ENCODE measurements around the gene CAMKK1.

The CAMKK1 gene

DNA sequence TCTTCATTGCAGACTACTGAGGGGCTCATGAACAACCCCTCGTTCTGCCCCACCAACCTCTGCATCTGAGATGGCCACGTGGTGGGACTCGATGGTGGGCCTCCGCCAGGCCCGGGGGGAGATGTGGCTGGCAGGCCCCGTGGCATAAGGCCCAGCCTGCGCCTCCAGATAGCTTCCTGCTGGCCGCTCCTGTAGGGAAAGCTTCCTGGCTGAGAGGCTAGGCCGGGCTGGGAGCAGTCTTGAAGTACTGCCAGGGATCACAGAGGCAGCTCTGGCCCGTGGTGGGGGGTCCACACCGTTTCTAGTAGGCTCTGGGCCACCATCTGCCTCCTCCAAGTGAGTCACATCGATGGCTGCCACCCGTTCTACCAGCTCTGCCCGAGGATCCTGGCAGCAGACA lies 7.6 kb downstream of the CAMKK1 start:
- no peak for DNase-seq (ENCODE audit: low spot score)
- Histone ChIP-seq H3K27me3 (ENCODE audit: insufficient read depth, poor library complexity, severe bottlenecking) (no peaks in the 10 kb centered on the region), H3K27ac (ENCODE audit: poor library complexity, severe bottlenecking) (no peak overlapping the region), H3K9me3 (ENCODE audit: severe bottlenecking) (no peaks in the 10 kb centered on the region), H3K4me3 (ENCODE audit: severe bottlenecking) (no peak overlapping the region), H3K4me1 (ENCODE audit: insufficient read depth, poor library complexity, severe bottlenecking) (peaks cover 25% of the 10 kb centered on the region), H3K36me3 (ENCODE audit: low read depth) (peaks cover 7% of the 10 kb centered on the region)
- TF ChIP-seq, protein P1, sequence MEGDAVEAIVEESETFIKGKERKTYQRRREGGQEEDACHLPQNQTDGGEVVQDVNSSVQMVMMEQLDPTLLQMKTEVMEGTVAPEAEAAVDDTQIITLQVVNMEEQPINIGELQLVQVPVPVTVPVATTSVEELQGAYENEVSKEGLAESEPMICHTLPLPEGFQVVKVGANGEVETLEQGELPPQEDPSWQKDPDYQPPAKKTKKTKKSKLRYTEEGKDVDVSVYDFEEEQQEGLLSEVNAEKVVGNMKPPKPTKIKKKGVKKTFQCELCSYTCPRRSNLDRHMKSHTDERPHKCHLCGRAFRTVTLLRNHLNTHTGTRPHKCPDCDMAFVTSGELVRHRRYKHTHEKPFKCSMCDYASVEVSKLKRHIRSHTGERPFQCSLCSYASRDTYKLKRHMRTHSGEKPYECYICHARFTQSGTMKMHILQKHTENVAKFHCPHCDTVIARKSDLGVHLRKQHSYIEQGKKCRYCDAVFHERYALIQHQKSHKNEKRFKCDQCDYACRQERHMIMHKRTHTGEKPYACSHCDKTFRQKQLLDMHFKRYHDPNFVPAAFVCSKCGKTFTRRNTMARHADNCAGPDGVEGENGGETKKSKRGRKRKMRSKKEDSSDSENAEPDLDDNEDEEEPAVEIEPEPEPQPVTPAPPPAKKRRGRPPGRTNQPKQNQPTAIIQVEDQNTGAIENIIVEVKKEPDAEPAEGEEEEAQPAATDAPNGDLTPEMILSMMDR (IDR thresholded peaks at IDR 0.05; ENCODE audit: poor library complexity, severe bottlenecking), result no peak
- ATAC-seq (ENCODE audit: low read depth), result no peak

DNA sequence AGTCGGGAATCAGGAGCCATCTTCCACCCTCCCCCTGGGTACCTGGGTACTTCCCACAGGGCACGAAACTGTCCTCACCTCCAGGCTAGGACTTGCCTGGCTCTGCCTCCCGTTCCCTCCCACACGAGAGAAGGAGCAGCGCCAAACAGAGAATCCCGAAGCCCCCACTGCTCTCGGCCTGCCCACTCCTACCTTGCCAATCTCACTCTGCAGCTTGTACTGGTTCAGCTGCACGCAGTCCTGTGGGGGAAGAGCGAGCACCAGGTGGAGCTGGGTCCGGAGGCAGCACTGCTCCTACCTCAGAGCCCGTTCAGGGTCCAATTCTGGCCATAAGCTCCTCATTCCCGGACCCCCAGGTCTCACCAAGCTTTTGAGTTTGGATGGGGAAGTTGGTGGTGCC lies 8.7 kb downstream of the CAMKK1 start:
- H3K27me3 ChIP-seq (ENCODE audit: insufficient read depth, poor library complexity, severe bottlenecking), result no peaks in the 10 kb centered on the region
- ATAC-seq (ENCODE audit: low read depth) (no peak), DNase-seq (ENCODE audit: low spot score) (no peak)
- no peak overlapping the region for H3K27ac ChIP-seq (ENCODE audit: poor library complexity, severe bottlenecking)
- H3K9me3 ChIP-seq (ENCODE audit: severe bottlenecking), result no peaks in the 10 kb centered on the region
- TF ChIP-seq, protein P1 (IDR thresholded peaks at IDR 0.05; ENCODE audit: poor library complexity, severe bottlenecking), result no peak
- peaks cover 10% of the 10 kb centered on the region for H3K36me3 ChIP-seq (ENCODE audit: low read depth)
- H3K4me3 ChIP-seq (ENCODE audit: severe bottlenecking), result no peak overlapping the region
- H3K4me1 ChIP-seq (ENCODE audit: insufficient read depth, poor library complexity, severe bottlenecking), result peaks cover 14% of the 10 kb centered on the region

DNA sequence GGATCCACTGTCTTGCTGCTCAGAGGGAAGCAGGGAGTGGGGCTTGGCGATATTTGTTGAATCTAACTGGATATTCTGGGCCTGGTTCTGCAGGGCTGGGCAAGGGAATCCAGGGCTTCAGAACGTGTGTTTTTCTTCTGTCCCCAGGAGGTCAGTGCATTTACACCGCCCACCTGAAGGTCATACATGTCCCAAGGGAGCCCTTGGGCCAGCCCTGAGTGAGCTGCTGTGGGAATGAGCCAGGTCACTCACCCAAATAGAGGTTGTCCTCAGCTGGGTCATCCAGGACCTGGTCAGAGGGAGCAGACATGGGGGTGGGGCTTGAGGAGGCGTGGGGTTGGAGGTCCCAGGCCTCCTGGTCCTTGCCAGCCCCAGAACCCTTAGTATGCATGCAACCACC lies 10.6 kb downstream of the CAMKK1 start:
- Histone ChIP-seq H3K27ac (ENCODE audit: poor library complexity, severe bottlenecking) (no peak overlapping the region), H3K9me3 (ENCODE audit: severe bottlenecking) (no peaks in the 10 kb centered on the region), H3K27me3 (ENCODE audit: insufficient read depth, poor library complexity, severe bottlenecking) (no peaks in the 10 kb centered on the region), H3K4me1 (ENCODE audit: insufficient read depth, poor library complexity, severe bottlenecking) (no peaks in the 10 kb centered on the region), H3K4me3 (ENCODE audit: severe bottlenecking) (no peak overlapping the region), H3K36me3 (ENCODE audit: low read depth) (peaks cover 12% of the 10 kb centered on the region)
- DNase-seq (ENCODE audit: low spot score) (no peak), ATAC-seq (ENCODE audit: low read depth) (no peak)
- TF ChIP-seq, protein P1 (IDR thresholded peaks at IDR 0.05; ENCODE audit: poor library complexity, severe bottlenecking), result no peak

DNA sequence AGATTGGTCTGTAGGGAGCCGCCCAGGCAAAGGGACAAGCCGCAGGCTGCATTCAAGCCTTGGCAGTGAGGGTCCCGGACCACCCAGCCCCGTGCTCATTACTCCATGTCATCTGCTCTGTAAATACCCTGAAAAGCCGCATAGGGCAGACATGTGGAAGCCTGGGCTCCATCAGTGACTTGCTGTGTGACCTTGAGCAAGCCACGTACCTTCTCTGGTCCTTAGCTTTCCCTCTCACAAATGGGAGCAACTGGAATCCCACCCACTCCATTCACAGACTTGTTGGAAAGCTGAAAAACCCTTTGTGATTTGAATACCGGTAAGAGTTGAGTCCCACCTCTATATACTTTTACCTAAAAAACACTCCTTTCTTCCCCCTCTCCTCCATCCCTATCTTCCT lies 11.9 kb downstream of the CAMKK1 start:
- Histone ChIP-seq H3K4me1 (ENCODE audit: insufficient read depth, poor library complexity, severe bottlenecking) (no peaks in the 10 kb centered on the region), H3K4me3 (ENCODE audit: severe bottlenecking) (no peak overlapping the region), H3K27me3 (ENCODE audit: insufficient read depth, poor library complexity, severe bottlenecking) (no peaks in the 10 kb centered on the region), H3K27ac (ENCODE audit: poor library complexity, severe bottlenecking) (no peak overlapping the region), H3K9me3 (ENCODE audit: severe bottlenecking) (no peaks in the 10 kb centered on the region), H3K36me3 (ENCODE audit: low read depth) (peaks cover 15% of the 10 kb centered on the region)
- TF ChIP-seq, protein P1 (IDR thresholded peaks at IDR 0.05; ENCODE audit: poor library complexity, severe bottlenecking), result no peak
- ATAC-seq (ENCODE audit: low read depth) (no peak), DNase-seq (ENCODE audit: low spot score) (no peak)

DNA sequence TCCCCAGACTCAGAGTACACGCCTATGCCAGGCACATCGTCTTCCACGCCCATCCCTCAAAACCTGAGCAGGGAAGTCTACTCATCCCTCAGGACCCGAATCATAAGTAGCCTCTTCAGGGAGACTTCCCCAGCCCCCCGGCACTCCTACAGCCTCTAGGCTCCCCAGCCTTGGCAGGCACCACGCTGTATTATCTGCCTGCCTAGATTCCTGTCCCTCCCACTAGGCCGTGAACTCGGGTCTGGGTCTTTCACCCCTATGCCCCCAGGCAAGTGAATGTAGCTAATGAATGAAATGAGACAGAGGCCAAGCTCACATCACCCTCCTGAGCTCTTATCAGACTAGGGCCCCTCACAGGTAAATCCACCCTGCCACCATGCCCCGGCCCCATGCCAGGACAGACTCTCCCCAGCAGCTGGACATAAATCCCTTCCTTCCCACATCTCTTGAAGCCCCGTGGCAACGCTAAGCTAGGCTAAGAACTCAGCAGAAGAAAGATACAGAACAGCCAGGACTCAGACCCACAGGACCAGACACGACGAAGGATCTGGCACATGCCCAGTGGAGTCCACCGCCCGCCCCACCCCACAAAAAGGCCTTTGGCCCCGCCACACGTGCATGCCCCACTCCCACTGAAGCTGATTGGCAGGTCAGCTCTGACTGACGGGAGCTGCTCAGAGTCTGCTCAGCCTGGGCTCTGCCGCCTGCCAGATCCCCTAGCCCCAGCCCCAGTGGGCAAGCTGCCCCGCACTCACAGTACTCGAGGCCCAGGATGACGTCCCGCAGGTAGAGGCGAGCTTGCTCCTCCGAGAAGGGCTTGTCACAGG lies 13.0 kb downstream of the CAMKK1 start:
- H3K27ac ChIP-seq (ENCODE audit: poor library complexity, severe bottlenecking), result no peak overlapping the region

More for the DNA sequence above, 13.0 kb downstream of the CAMKK1 start:
- Histone ChIP-seq H3K4me3 (ENCODE audit: severe bottlenecking) (no peak overlapping the region), H3K36me3 (ENCODE audit: low read depth) (peaks cover 22% of the 10 kb centered on the region), H3K27me3 (ENCODE audit: insufficient read depth, poor library complexity, severe bottlenecking) (no peaks in the 10 kb centered on the region), H3K4me1 (ENCODE audit: insufficient read depth, poor library complexity, severe bottlenecking) (no peaks in the 10 kb centered on the region), H3K9me3 (ENCODE audit: severe bottlenecking) (no peaks in the 10 kb centered on the region)
- ATAC-seq (ENCODE audit: low read depth) (no peak), DNase-seq (ENCODE audit: low spot score) (no peak)
- TF ChIP-seq, protein P1 (IDR thresholded peaks at IDR 0.05; ENCODE audit: poor library complexity, severe bottlenecking), result no peak

Data from RWPE2 (cell line).